Osteoblast (primary cell): ENCODE data around the gene PDHB. TPM values are rescaled to one million over a fixed set of nuclear protein-coding genes. Genes with fewer than 3 reads are reported as not detected.

Experiments
- DNase-seq: peaks from one replicate; pipeline ENCODE4 v3.0.0; 2011; ENCODE audit warnings: low spot score, mixed read lengths; ENCODE audit not compliant: insufficient read length; ENCODE audit errors: missing footprints
- H2AFZ ChIP-seq: 2 replicates; pipeline ENCODE4 v1.6.0; 2011; ENCODE audit warnings: mild to moderate bottlenecking, low read length
- H3K27ac ChIP-seq: 2 replicates; pipeline ENCODE4 v1.5.1; 2011; ENCODE audit warnings: mild to moderate bottlenecking, low read depth, low read length, moderate library complexity
- H3K27me3 ChIP-seq: 2 replicates; pipeline ENCODE4 v1.6.0; 2012; ENCODE audit warnings: mild to moderate bottlenecking, control low read depth, inconsistent platforms, low read length, moderate library complexity; ENCODE audit not compliant: insufficient read depth
- H3K36me3 ChIP-seq: 2 replicates; pipeline ENCODE4 v1.5.1; 2011; ENCODE audit warnings: mild to moderate bottlenecking, low read length, control low read depth, moderate library complexity; ENCODE audit not compliant: insufficient read depth
- H3K4me1 ChIP-seq: 2 replicates; pipeline ENCODE4 v1.5.1; 2011; ENCODE audit warnings: mild to moderate bottlenecking, low read length, control low read depth, moderate library complexity; ENCODE audit not compliant: insufficient read depth
- H3K4me2 ChIP-seq: 2 replicates; pipeline ENCODE4 v1.6.0; 2011; ENCODE audit warnings: mild to moderate bottlenecking, low read length; ENCODE audit not compliant: insufficient read depth
- H3K4me3 ChIP-seq: fragments of 200-600 bp; sonication (generic); 3 replicates; pipeline ENCODE4 v1.5.1; 2012; ENCODE audit warnings: mild to moderate bottlenecking, low read length, inconsistent platforms; ENCODE audit not compliant: insufficient read depth
- H3K79me2 ChIP-seq: 2 replicates; pipeline ENCODE4 v1.6.0; 2012; ENCODE audit warnings: mild to moderate bottlenecking, low read length, control low read depth, inconsistent platforms; ENCODE audit not compliant: insufficient read depth
- H3K9me3 ChIP-seq: 2 replicates; pipeline ENCODE4 v1.5.1; 2011; ENCODE audit warnings: low read depth, low read length, control low read depth
- H4K20me1 ChIP-seq: 2 replicates; pipeline ENCODE4 v1.6.0; 2012; ENCODE audit warnings: mild to moderate bottlenecking, low read length, control low read depth; ENCODE audit not compliant: insufficient read depth
- total RNA-seq: library from RNA; depleted of rRNA; stranded (reverse); fragments of >200 nt; gene quantifications from 2 replicates; pipeline ENCODE4 v1.2.3, GENCODE V29; 2012
- TF ChIP-seq, protein P1 (sequence below): IDR thresholded peaks from 2 replicates; pipeline ENCODE4 v1.5.1; 2011; ENCODE audit warnings: mild to moderate bottlenecking, low read depth, low read length, moderate library complexity; ENCODE audit errors: extremely low read depth

Gene PDHB
- total RNA-seq, 1 donor = 78.2 TPM

DNA sequence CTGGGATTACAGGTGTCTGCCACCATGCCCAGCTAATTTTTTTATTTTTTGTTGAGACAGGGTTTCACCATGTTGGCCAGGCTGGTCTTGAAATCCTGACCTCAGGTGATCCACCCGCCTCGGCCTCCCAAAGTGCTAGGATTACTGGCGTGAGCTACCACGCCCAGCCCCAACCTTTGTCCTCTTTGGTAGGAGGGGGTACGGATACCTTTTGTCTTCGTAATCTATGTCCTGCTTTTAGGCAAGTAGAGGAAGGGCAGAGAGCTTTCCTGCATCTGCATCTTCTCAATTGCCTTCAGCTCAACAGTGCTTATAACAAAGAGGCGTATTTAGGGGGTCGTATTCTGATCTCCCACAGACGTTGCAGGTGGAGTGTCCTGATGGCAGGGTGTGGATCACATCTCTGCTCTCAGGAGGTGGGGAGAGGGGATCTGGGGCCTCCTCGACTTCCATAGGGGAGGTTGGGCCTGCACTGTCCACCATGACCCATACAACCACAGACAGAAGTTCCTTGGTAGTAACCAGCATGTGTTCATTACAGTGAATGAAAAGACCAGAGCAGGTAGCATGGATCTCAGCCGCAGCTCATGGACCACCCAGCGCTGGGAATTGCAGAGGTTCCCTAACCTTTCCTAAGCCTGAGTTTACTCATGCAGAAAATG lies 36.9 kb upstream of the PDHB start:
- no peak overlapping the region for H3K4me2 ChIP-seq
- H4K20me1 ChIP-seq = no peaks in the 10 kb centered on the region
- no peaks in the 10 kb centered on the region for H3K27me3 ChIP-seq
- H3K4me1 ChIP-seq = peaks cover 19% of the 10 kb centered on the region
- H3K27ac ChIP-seq = peak overlapping the region; percentile 40
- no peak overlapping the region for H3K4me3 ChIP-seq
- TF ChIP-seq, protein P1, sequence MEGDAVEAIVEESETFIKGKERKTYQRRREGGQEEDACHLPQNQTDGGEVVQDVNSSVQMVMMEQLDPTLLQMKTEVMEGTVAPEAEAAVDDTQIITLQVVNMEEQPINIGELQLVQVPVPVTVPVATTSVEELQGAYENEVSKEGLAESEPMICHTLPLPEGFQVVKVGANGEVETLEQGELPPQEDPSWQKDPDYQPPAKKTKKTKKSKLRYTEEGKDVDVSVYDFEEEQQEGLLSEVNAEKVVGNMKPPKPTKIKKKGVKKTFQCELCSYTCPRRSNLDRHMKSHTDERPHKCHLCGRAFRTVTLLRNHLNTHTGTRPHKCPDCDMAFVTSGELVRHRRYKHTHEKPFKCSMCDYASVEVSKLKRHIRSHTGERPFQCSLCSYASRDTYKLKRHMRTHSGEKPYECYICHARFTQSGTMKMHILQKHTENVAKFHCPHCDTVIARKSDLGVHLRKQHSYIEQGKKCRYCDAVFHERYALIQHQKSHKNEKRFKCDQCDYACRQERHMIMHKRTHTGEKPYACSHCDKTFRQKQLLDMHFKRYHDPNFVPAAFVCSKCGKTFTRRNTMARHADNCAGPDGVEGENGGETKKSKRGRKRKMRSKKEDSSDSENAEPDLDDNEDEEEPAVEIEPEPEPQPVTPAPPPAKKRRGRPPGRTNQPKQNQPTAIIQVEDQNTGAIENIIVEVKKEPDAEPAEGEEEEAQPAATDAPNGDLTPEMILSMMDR = no peak
- H2AFZ ChIP-seq = peak overlapping the region; percentile 40
- no peaks in the 10 kb centered on the region for H3K36me3 ChIP-seq
- H3K79me2 ChIP-seq = no peaks in the 10 kb centered on the region
- no peaks in the 10 kb centered on the region for H3K9me3 ChIP-seq
- DNase-seq = no peak

DNA sequence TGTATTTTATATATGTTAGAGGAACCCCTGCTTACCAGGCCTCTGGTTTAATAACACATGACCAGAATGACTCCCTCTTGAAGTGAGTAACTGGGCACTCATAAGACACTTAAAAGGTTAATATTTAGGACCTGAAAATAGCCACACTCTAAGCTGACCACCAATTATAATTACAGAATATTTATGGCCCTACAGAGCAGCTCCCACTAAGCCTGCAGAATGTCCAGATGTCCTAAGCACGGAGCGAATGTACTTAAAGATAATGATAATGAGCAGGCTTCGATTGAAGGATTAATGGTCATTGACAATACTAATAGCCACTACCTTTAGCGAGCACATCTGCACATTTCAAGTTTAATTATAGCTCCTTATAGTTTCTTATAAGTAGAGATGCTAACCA lies 35.5 kb upstream of the PDHB start:
- Histone ChIP-seq H3K27me3 (no peaks in the 10 kb centered on the region), H3K79me2 (no peaks in the 10 kb centered on the region), H3K4me2 (no peak overlapping the region), H3K9me3 (no peaks in the 10 kb centered on the region), H3K36me3 (no peaks in the 10 kb centered on the region), H3K4me1 (peaks cover 15% of the 10 kb centered on the region), H3K4me3 (no peak overlapping the region), H3K27ac (no peak overlapping the region), H2AFZ (no peak overlapping the region), H4K20me1 (no peaks in the 10 kb centered on the region)
- TF ChIP-seq, protein P1 = no peak
- no peak for DNase-seq

DNA sequence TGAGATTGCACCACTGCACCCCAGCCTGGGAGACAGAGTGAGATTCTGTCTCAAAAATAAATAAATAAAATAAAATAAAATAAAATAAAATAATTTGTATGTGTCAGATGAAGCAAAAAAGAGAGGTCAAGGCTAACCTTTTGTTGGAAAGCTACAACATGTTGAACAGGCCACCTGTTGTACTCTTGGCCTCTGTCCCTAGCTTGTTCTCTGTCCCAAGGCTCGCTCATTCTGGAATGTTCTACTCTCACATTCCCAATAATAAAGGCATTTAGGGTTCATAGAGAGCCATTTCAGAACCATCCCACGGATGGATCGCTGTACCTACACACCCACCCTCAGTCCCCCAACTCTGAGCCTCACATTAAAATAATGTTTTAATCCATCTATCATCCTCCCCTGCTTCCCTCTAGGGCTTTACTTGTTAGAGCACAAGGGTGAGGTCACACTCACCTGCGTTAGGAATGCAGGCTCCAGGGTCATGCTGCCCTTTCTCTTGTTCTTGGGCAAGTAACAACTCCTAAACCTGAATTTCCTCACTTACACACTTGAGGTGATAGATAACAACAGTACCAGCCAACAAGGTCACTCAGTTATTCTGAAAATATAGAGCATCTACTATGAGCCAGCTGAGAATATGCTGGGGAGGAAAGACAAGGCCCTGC lies 33.4 kb upstream of the PDHB start:
- no peak for DNase-seq
- Histone ChIP-seq H3K4me1 (peaks cover 25% of the 10 kb centered on the region), H2AFZ (no peak overlapping the region), H4K20me1 (no peaks in the 10 kb centered on the region), H3K27me3 (no peaks in the 10 kb centered on the region), H3K9me3 (no peaks in the 10 kb centered on the region), H3K27ac (no peak overlapping the region), H3K4me2 (no peak overlapping the region), H3K36me3 (no peaks in the 10 kb centered on the region), H3K79me2 (no peaks in the 10 kb centered on the region), H3K4me3 (no peak overlapping the region)
- TF ChIP-seq, protein P1 = no peak

DNA sequence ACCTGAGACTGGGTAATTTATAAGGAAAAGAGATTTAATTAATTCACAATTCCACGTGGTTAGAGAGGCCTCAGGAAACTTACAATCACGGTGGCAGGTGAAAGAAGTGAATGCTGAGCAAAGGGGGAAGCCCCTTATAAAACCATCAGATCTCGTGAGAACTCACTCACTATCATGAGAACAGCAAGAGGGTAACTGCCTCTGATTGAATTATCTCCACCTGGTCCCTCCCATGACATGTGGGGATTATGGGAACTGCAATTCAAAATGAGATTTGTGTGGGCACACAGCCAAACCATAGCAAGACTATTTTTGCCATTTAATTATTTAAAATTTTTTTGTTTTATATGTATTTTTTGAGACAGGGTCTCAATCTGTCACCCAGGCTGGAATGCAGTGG lies 31.2 kb upstream of the PDHB start:
- Histone ChIP-seq H3K27me3 (no peaks in the 10 kb centered on the region), H3K4me3 (no peak overlapping the region), H3K4me2 (no peak overlapping the region), H2AFZ (no peak overlapping the region), H3K9me3 (no peaks in the 10 kb centered on the region), H3K36me3 (no peaks in the 10 kb centered on the region), H3K27ac (no peak overlapping the region), H4K20me1 (no peaks in the 10 kb centered on the region), H3K79me2 (no peaks in the 10 kb centered on the region), H3K4me1 (peaks cover 11% of the 10 kb centered on the region)
- TF ChIP-seq, protein P1 = no peak
- no peak for DNase-seq
